Stimulated activated CD4-positive, alpha-beta T cell treated with anti-CD3 and anti-CD28 coated beads, Interleukin-1b, Interleukin-23, amount 100 ng/mL, for 4 hours (primary cell): ENCODE measurements around the gene FAM53C.

Experiments
- DNase-seq, 2 donors: peaks; one replicate each; pipeline ENCODE4 v3.0.0-alpha.2; 2020; ENCODE audit warnings: low read depth in 2 of 2

Gene FAM53C

DNA sequence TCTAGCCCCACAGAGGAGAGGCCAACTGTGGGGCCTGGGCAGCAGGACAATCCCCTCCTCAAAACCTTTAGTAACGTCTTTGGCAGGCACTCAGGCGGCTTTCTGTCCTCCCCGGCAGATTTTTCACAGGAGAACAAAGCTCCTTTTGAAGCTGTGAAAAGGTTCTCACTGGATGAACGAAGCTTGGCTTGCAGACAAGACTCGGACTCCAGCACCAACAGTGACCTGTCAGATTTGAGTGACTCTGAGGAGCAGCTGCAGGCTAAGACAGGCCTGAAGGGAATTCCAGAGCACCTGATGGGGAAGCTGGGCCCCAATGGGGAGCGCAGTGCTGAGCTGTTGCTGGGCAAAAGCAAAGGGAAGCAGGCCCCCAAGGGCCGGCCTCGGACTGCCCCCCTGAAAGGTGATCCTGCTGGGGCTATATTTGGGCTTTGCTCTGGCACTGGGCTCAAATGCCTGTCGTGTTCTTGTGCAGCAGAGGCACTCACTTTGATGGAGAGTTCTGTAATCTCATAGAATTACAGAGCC, 53.9 kb downstream of the FAM53C start:
- DNase-seq = no peak
